Loucy (cell line): ENCODE data around the gene KRT2.

ENCODE experiments used
- CTCF ChIP-seq: fragments of 200-600 bp; sonication (generic); conservative IDR thresholded peaks from 2 replicates; pipeline ENCODE4 v1.5.1; 2014; ENCODE audit warnings: mild to moderate bottlenecking, antibody characterized with exemption, low read length
- EZH2phosphoT487 ChIP-seq: fragments of 200-600 bp; IDR thresholded peaks from 2 replicates; pipeline ENCODE4 v1.6.1; 2018; ENCODE audit warnings: antibody characterized with exemption, mild to moderate bottlenecking, moderate library complexity, borderline replicate concordance

- TF ChIP-seq CTCF (no peak), EZH2phosphoT487 (no peak)
Observed at GRCh38 chr12:52670961-52671360, 18.9 kb upstream of the KRT2 start.
